IPS-15b (cell line): ENCODE measurements around the gene PSAP.

Experiments
- H3K27me3 ChIP-seq: one replicate; pipeline ENCODE4 v1.6.1; 2013; ENCODE audit warnings: low read length; ENCODE audit not compliant: control insufficient read depth, insufficient read depth
- H3K36me3 ChIP-seq: one replicate; pipeline ENCODE4 v1.6.1; 2013; ENCODE audit warnings: low read length; ENCODE audit not compliant: control insufficient read depth, insufficient read depth
- H3K4me1 ChIP-seq: one replicate; pipeline ENCODE4 v1.6.1; 2013; ENCODE audit warnings: mild to moderate bottlenecking, low read length; ENCODE audit not compliant: control insufficient read depth, insufficient read depth
- H3K4me3 ChIP-seq: one replicate; pipeline ENCODE4 v1.5.1; 2013; ENCODE audit warnings: low read depth, low read length
- H3K9ac ChIP-seq: one replicate; pipeline ENCODE4 v1.6.1; 2013; ENCODE audit warnings: low read depth, mild to moderate bottlenecking, low read length
- H3K9me3 ChIP-seq: one replicate; pipeline ENCODE4 v1.6.1; 2013; ENCODE audit warnings: mild to moderate bottlenecking, low read length; ENCODE audit not compliant: control insufficient read depth, insufficient read depth

PSAP gene

DNA sequence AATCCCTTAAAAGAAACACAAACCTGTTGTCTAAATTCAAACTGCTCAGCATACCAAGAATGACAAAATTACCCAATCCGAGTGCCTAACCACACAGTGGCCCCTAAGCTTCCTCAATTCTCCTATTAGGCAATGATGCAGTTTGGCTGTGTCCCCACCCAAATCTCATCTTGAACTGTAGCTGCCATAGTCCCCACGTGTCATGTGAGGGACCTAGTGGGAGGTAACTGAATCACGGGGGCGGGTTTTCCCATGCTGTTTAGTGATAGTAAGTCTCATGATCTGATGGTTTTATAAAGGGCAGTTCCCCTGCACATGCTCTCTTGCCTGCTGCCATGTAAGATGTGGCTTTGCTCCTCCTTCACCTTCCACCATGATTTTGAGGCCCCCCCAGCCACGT is 21.9 kb downstream of the PSAP start:
- no peaks in the 10 kb centered on the region for H3K27me3 ChIP-seq
- no peak overlapping the region for H3K9ac ChIP-seq
- no peaks in the 10 kb centered on the region for H3K4me1 ChIP-seq
- no peak overlapping the region for H3K4me3 ChIP-seq
- no peaks in the 10 kb centered on the region for H3K9me3 ChIP-seq
- H3K36me3 ChIP-seq: peaks cover 52% of the 10 kb centered on the region

DNA sequence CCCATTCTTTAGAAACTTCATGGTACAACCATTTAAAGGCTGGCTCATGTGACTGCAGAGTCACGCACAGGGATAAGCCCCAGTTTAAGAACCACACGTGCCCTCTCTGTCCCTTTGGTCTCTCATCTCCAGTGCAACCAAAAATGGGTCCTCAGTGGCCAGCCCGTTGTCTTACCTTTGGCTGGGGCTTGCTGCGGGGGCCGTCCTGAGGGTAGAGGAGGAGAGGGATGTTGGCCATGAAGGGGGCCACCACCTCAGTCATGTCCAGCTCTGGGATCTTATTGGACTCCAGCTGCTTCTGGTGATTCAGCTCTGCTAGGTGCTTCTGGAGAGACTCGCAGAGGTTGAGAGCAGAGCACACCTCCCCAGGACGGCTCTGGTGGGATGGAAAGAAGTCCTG is 22.3 kb downstream of the PSAP start:
- Histone ChIP-seq H3K4me3 (no peak overlapping the region), H3K36me3 (peaks cover 51% of the 10 kb centered on the region), H3K27me3 (no peaks in the 10 kb centered on the region), H3K4me1 (no peaks in the 10 kb centered on the region), H3K9ac (no peak overlapping the region), H3K9me3 (no peaks in the 10 kb centered on the region)

DNA sequence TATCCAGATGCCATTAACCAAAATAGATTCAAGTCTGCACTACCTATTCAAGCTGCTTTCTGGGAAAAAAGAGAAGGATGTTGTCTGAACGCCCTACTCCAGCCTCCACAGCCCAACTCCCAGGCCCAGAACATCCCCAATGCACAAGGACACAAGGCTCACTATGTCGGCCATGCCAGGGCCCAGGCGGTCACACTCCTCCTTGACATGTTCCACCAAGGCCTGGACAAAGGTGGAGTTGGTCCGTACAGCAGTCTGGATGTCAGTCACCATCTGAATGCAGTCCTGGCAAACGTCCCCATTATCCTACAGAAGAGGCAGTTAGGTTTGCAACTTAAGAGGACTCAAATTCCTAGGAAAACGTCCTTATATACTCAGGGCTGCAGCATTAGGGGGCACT is 23.2 kb downstream of the PSAP start:
- Histone ChIP-seq H3K4me1 (no peaks in the 10 kb centered on the region), H3K27me3 (no peaks in the 10 kb centered on the region), H3K36me3 (peaks cover 54% of the 10 kb centered on the region), H3K9ac (no peak overlapping the region), H3K9me3 (no peaks in the 10 kb centered on the region), H3K4me3 (no peak overlapping the region)

DNA sequence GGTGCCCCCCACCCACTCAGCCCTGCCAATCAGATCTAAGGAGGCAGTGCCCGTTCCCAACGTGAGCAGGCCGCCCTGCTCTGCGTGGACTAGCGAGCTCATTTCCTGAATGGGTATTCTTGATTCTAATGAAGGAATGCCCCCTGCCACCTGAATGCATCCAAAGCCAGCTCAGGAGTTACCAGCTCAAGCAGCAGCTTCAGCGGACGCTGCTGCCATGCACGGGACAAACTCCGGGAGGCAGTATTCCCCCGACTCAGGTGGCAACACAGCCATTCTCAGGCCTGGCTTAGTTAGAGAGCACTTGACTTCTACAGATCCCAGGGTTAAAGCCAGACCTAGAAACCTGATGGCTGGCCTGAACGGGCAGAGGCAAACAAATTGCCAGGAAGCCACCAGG is 25.8 kb downstream of the PSAP start:
- Histone ChIP-seq H3K9ac (no peak overlapping the region), H3K4me1 (no peaks in the 10 kb centered on the region), H3K4me3 (no peak overlapping the region), H3K27me3 (no peaks in the 10 kb centered on the region), H3K36me3 (peaks cover 58% of the 10 kb centered on the region), H3K9me3 (no peaks in the 10 kb centered on the region)

DNA sequence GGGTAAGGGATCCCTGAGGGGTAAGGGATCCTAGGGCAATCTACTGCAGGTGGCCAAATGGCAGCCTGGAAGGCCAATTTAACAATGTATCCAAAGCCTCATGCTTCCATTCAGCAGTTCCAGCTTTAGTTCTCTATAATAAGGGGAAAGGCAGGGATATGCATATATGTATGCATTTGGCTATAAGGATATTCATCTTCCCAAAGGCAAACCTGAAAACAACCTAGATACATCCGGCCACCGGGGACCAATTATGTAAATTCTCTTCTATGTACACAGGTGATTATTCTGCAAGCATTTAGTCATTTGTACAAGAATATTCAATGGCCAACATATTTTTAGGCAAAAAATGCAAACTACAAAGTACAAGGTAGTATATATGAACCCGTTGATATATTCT is 26.7 kb downstream of the PSAP start:
- no peaks in the 10 kb centered on the region for H3K9me3 ChIP-seq
- H3K36me3 ChIP-seq: peaks cover 63% of the 10 kb centered on the region
- no peaks in the 10 kb centered on the region for H3K4me1 ChIP-seq
- no peak overlapping the region for H3K4me3 ChIP-seq
- no peak overlapping the region for H3K9ac ChIP-seq
- H3K27me3 ChIP-seq: no peaks in the 10 kb centered on the region

DNA sequence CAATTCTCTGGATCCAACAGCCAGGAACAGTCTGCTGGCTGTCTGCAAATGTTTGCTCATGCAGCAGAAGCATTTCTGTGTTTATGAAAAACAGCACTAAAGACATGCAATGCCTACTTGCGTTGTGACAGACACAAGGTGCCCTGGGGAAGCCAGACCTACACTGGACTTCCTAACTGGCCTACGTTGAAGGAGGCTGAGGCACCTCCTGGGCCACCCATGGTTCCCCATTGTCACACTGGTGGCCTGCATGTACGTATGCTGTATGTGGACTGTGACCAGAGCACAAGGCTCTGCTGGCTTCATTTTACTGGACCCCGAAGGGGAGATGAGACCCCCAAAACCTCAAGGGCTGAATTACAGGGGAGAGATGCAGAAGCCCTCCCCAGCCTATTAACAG is 27.7 kb downstream of the PSAP start:
- Histone ChIP-seq H3K9ac (no peak overlapping the region), H3K36me3 (peaks cover 69% of the 10 kb centered on the region), H3K9me3 (no peaks in the 10 kb centered on the region), H3K4me1 (no peaks in the 10 kb centered on the region), H3K4me3 (no peak overlapping the region), H3K27me3 (no peaks in the 10 kb centered on the region)

DNA sequence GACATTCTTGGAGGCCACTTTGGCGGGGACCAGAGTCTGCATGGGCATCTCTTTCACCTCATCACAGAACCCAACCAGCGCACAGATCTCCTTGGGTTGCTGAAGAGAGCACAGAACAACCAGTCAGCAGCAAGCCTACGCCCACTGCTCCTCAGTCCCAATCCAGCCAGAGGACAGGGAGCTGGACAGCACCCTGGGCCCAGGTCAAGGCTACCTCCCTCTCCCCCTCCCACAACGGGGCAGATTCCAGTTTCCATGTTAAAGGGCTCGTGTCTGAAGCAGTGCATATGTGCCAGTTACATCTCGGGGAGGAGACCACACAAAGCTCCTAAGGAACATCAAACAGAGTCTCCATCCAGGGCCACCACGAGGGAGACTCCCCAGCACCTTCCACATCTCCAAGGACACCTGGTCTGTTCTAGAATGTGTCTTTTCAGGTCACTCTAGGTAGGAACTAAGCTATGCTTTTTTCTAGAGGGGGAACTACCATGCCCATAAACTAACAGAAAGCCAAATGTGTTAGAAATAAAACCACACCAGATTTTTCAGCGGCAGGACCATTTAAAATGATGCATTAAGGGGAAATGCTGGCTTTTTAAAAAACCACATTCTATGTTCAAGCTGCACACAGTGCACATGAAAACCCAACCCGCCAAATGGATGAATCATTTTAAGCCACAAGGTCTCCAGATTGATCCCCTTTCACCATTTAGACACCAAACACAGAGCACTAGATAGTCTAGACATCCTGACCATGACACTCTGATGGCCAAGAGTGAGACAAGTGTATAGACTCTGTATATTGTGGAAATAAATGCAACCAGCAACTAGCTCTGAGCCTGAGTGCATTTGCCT is 28.9 kb downstream of the PSAP start:
- Histone ChIP-seq H3K36me3 (peaks cover 78% of the 10 kb centered on the region), H3K4me3 (no peak overlapping the region), H3K9me3 (no peaks in the 10 kb centered on the region), H3K4me1 (no peaks in the 10 kb centered on the region), H3K9ac (no peak overlapping the region), H3K27me3 (no peaks in the 10 kb centered on the region)

DNA sequence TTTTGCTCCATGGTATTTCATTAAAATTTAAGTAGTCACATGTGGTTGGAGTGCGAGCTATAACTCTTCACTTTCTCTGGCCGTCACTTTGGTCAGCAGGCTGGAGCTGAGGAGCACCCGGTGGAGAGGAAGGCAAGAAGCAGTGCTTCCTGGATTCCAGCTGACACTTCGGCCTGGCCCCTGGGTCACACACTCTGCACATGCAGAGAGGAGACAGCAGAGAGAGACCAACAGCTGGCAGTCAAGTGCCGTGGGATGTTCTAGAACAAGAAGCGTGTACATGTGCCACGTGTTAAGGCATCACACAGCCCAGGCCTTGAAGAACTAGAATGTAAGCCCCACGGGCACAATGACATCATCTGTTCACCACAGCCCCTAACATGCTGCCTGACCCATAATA is 30.1 kb downstream of the PSAP start:
- H3K4me1 ChIP-seq: no peaks in the 10 kb centered on the region
- H3K4me3 ChIP-seq: no peak overlapping the region
- H3K9me3 ChIP-seq: no peaks in the 10 kb centered on the region
- H3K27me3 ChIP-seq: no peaks in the 10 kb centered on the region
- H3K36me3 ChIP-seq: peaks cover 80% of the 10 kb centered on the region
- no peak overlapping the region for H3K9ac ChIP-seq

DNA sequence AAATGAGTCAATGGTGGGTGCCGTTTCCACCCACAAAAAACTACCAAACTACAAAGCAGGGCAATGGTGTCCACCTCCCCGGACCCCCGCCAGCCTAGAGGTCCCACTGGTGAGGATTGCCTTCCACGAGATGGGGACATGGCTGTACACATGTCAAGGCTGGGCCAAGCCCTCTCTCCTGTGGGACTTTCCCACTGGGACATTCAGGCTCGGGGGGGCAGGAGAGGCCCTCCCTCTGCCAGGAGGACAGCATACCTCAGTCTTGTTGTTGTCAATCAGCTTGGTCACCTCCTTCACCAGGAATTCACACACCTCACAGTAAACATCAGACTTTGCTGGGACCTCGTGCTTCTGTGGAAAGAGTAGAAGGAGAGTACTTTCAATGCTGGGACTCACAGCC is 31.1 kb downstream of the PSAP start:
- Histone ChIP-seq H3K36me3 (peaks cover 78% of the 10 kb centered on the region), H3K9ac (no peak overlapping the region), H3K9me3 (no peaks in the 10 kb centered on the region), H3K4me1 (no peaks in the 10 kb centered on the region), H3K4me3 (no peak overlapping the region), H3K27me3 (no peaks in the 10 kb centered on the region)

DNA sequence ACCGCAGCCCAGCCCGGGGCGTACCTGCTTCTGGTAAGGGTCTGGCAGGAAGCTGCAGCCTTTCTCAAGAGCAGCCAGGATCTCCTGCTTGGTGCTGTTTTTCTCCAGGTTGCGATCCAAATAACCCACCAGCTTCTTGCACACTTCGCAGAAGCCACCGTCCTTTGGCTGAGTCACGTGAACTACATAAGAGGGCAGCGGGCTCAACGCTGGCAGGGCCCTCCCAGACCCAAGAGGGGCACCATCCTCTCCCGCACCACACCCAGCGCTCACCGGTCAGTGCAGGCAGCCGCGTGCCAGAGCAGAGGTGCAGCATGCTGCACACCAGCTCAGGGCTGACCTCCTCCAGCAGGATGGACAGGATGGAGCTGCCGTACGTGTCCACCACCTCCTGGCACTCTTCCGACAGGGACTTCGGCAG is 31.6 kb downstream of the PSAP start:
- Histone ChIP-seq H3K27me3 (no peaks in the 10 kb centered on the region), H3K9me3 (no peaks in the 10 kb centered on the region), H3K36me3 (peaks cover 76% of the 10 kb centered on the region), H3K4me3 (no peak overlapping the region), H3K4me1 (no peaks in the 10 kb centered on the region), H3K9ac (no peak overlapping the region)

DNA sequence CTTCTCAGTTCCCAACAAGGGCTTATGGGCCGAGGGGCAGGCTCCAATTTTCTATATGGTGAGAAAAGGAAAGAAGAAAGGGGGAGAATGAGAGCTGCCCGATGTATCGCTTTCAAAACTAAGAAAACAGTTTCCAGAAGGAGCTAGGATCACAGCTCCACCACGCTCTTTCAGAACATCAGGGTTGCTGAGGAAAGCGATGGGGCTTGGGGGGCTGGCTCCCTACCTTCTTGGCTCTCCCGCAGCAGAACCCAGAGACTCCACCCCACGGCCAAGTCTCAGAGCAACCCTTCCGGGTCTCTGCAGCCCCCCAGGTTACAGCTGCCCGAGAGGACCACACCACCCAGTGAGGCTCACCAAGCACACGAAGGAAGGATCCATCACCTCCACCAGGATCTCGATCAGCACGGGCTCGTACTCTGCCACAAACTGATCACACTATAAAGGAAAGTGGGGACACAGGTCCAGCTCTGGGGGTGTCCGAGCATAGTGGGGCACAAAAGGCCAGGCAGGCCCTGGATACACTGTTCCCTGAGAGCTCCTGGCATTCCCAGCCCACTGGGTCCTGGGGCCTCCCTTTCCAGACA is 32.3 kb downstream of the PSAP start:
- Histone ChIP-seq H3K4me3 (no peak overlapping the region), H3K36me3 (peaks cover 76% of the 10 kb centered on the region), H3K27me3 (no peaks in the 10 kb centered on the region), H3K9me3 (no peaks in the 10 kb centered on the region), H3K9ac (no peak overlapping the region), H3K4me1 (no peaks in the 10 kb centered on the region)
